Right lobe of liver (tissue), 6 donors: Measurements from ENCODE around the gene CDHR2. TPM values are rescaled to one million over a fixed set of nuclear protein-coding genes. Genes with fewer than 3 reads are reported as not detected.

Experiments
- ATAC-seq, 4 donors: fragments of 200-7000 bp; cut with Tn5 transposase; one replicate each; pipeline ENCODE4 v1.9.1; 2020; ENCODE audit warnings: mild to moderate bottlenecking in 4 of 4, moderate library complexity in 4 of 4
- DNase-seq, 3 donors: peaks; one replicate each; pipeline ENCODE4 v3.0.0-alpha.2; 2020
- H3K27ac ChIP-seq, 3 donors: fragments of 200-600 bp; one replicate each; pipeline ENCODE4 v1.8.0; 2022
- H3K27me3 ChIP-seq, 2 donors: fragments of 200-600 bp; one replicate each; pipeline ENCODE4 v1.8.0; 2022
- H3K36me3 ChIP-seq, 4 donors: fragments of 200-600 bp; sonication (generic) in 1 of 4; one replicate each; pipeline versions ENCODE4 v1.5.1 to v1.8.0; 2017 to 2022; ENCODE audit warnings: control low read depth in 1 of 4
- H3K4me1 ChIP-seq, 4 donors: fragments of 200-600 bp; sonication (generic) in 1 of 4; one replicate each; pipeline versions ENCODE4 v1.5.1 to v1.8.0; 2017 to 2022; ENCODE audit warnings: control low read depth in 1 of 4
- H3K4me3 ChIP-seq, 3 donors: fragments of 200-600 bp; one replicate each; pipeline ENCODE4 v1.8.0; 2022
- H3K9me3 ChIP-seq, 4 donors: fragments of 200-600 bp; sonication (generic) in 1 of 4; one replicate each; pipeline versions ENCODE4 v1.5.1 to v1.8.0; 2017 to 2022; ENCODE audit warnings: control low read depth in 1 of 4
- CTCF ChIP-seq, 4 donors: fragments of 200-600 bp in 3 of 4; fragments of 450-650 bp in 1 of 4; IDR thresholded peaks; one replicate each; pipeline versions ENCODE4 v1.5.1 to v1.8.0; 2016 to 2022; ENCODE audit warnings: antibody characterized with exemption in 4 of 4, mild to moderate bottlenecking in 2 of 4
- POLR2A ChIP-seq: fragments of 450-650 bp; IDR thresholded peaks from one replicate; pipeline ENCODE4 v1.6.1; 2017; ENCODE audit warnings: antibody characterized with exemption, mild to moderate bottlenecking
- WGBS: methylation state at CpG from one replicate; pipeline ENCODE4 v1.1.6; 2018; ENCODE audit warnings: low coverage, low lambda C conversion rate; ENCODE audit not compliant: insufficient coverage; ENCODE audit errors: missing lambda C conversion rate; 5-methylcytosine and 5-hydroxymethylcytosine counted together
- intact Hi-C, 2 donors: fragments of 100-400 bp; cut with DNase I; formaldehyde crosslinking; loops; one replicate each; pipeline versions ENCODE4 v1.11.2 to v1.14.1; 2022
- total RNA-seq, 6 experiments: library from RNA; depleted of rRNA in 2 of 6; stranded (reverse); fragments of >200 nt in 2 of 6; fragmentation: NEBNext Ultra II Directional in 3 of 6; extraction: Animal tissue kit (Norgen Biotek cat#: 25700) in 3 of 6; gene quantifications; one replicate each; pipeline versions ENCODE4 v1.1.0 to v1.2.4, GENCODE V29; 2016 to 2023
- donor health status: DM: no; HTN: yes; CAD: no.
- donor health status: DM: no; HTN: no; CAD: no.
- donor health status: DM: no; HTN: no; CAD: no.
- donor health status: DM: no; HTN: yes; CAD: no.
- donor health status: DM: no; HTN: yes; CAD: no.

Gene CDHR2
- total RNA-seq, 6 experiments from 2014 or later = 6.8 to 89.2 (median 41.2) TPM

- intact Hi-C loops = no loop called here
- no peaks in the 10 kb centered on the region for H3K36me3 ChIP-seq
- peaks cover 0 to under 1% of the 10 kb centered on the region in 2 donors for H3K27me3 ChIP-seq
- WGBS = 71% methylated on average over 1 of the region's 2 CpGs
- DNase-seq (no peak), ATAC-seq (no peak)
- H3K4me1 ChIP-seq = peaks cover 0 to 5% (median 2%) of the 10 kb centered on the region in 4 donors
- H3K27ac ChIP-seq = no peak overlapping the region
- no peak overlapping the region for H3K4me3 ChIP-seq
- H3K9me3 ChIP-seq = no peaks in the 10 kb centered on the region
- TF ChIP-seq CTCF (IDR thresholded peaks at IDR 0.05) = no peak
- no peak for TF ChIP-seq POLR2A
Measured at GRCh38 chr5:176612855-176613254, 63.7 kb downstream of the CDHR2 start.

- WGBS = 51% methylated on average over 6 of the region's 8 CpGs
- DNase-seq (no peak), ATAC-seq (no peak)
- H3K27me3 ChIP-seq = peaks cover 0 to 20% of the 10 kb centered on the region in 2 donors
- intact Hi-C loops = no loop called here
- no peaks in the 10 kb centered on the region for H3K36me3 ChIP-seq
- no peaks in the 10 kb centered on the region for H3K9me3 ChIP-seq
- H3K27ac ChIP-seq = no peak overlapping the region
- TF ChIP-seq CTCF (IDR thresholded peaks at IDR 0.05) (no peak), POLR2A (no peak)
- peaks cover 0 to 5% (median 2%) of the 10 kb centered on the region in 4 donors for H3K4me1 ChIP-seq
- no peak overlapping the region for H3K4me3 ChIP-seq
Measured at GRCh38 chr5:176614805-176615478, 65.8 kb downstream of the CDHR2 start.

GRCh38 chr5:176616511-176616910 is 67.4 kb downstream of the CDHR2 start:
- H3K4me1 ChIP-seq = no peaks in the 10 kb centered on the region
- no peak overlapping the region for H3K27ac ChIP-seq
- H3K4me3 ChIP-seq = no peak overlapping the region
- 46% methylated on average over 7 of the region's 7 CpGs for WGBS
- H3K36me3 ChIP-seq = no peaks in the 10 kb centered on the region
- peaks cover 0 to 27% of the 10 kb centered on the region in 2 donors for H3K27me3 ChIP-seq
- DNase-seq = no peak
- TF ChIP-seq CTCF (IDR thresholded peaks at IDR 0.05) = no peak
- no peak for TF ChIP-seq POLR2A
- intact Hi-C loops = no loop called here
- no peaks in the 10 kb centered on the region for H3K9me3 ChIP-seq
- no peak for ATAC-seq

GRCh38 chr5:176618783-176619182 is 69.6 kb downstream of the CDHR2 start:
- Histone ChIP-seq H3K27me3 (peaks cover 0 to 27% of the 10 kb centered on the region in 2 donors), H3K36me3 (no peaks in the 10 kb centered on the region), H3K4me3 (no peak overlapping the region), H3K9me3 (no peaks in the 10 kb centered on the region), H3K4me1 (no peaks in the 10 kb centered on the region), H3K27ac (no peak overlapping the region)
- TF ChIP-seq CTCF (IDR thresholded peaks at IDR 0.05) (no peak), POLR2A (no peak)
- intact Hi-C loops = no loop called here
- DNase-seq (no peak), ATAC-seq (no peak)
- 26% methylated on average over 13 of the region's 19 CpGs for WGBS
